Astrocyte (in vitro differentiated cells and primary cell): ENCODE measurements around the gene SNRPD1. TPM values are rescaled to one million over a fixed set of nuclear protein-coding genes. Genes with fewer than 3 reads are reported as not detected.
"Not testable (repeated sequence)": the region's sequence is repeated elsewhere in the genome, so short reads cannot be mapped to it uniquely, and the experiment has no call there.

ENCODE experiments used
- DNase-seq: peaks from one replicate; pipeline ENCODE4 v3.0.0-alpha.2; 2010; ENCODE audit warnings: low read depth
- FAIRE-seq: peaks from 2 replicates; lab custom pipeline; 2011; peaks lifted over from hg19 to GRCh38; lab: Jason Lieb, UNC
- H2AFZ ChIP-seq: 2 replicates; pipeline ENCODE4 v1.6.0; 2012; ENCODE audit warnings: low read depth, low read length, inconsistent platforms
- H3K27ac ChIP-seq: 2 replicates; pipeline ENCODE4 v1.5.1; 2011; ENCODE audit warnings: low read depth, low read length, inconsistent platforms
- H3K27me3 ChIP-seq: 2 replicates; pipeline ENCODE4 v1.6.0; 2011; ENCODE audit warnings: low read length, inconsistent platforms; ENCODE audit not compliant: insufficient read depth
- H3K36me3 ChIP-seq: 2 replicates; pipeline ENCODE4 v1.5.1; 2011; ENCODE audit warnings: low read length, inconsistent platforms; ENCODE audit not compliant: insufficient read depth
- H3K4me1 ChIP-seq: 2 replicates; pipeline ENCODE4 v1.5.1; 2011; ENCODE audit warnings: low read length, inconsistent platforms; ENCODE audit not compliant: insufficient read depth
- H3K4me2 ChIP-seq: 2 replicates; pipeline ENCODE4 v1.6.0; 2012; ENCODE audit warnings: low read length, inconsistent platforms
- H3K4me3 ChIP-seq: 2 replicates; pipeline ENCODE4 v1.5.1; 2011; ENCODE audit warnings: low read depth, mild to moderate bottlenecking, low read length, inconsistent platforms; ENCODE audit not compliant: insufficient read depth
- H3K79me2 ChIP-seq: 2 replicates; pipeline ENCODE4 v1.6.0; 2012; ENCODE audit warnings: mild to moderate bottlenecking, low read length, inconsistent platforms; ENCODE audit not compliant: insufficient read depth
- H3K9ac ChIP-seq: 2 replicates; pipeline ENCODE4 v1.6.0; 2012; ENCODE audit warnings: mild to moderate bottlenecking, low read length, inconsistent platforms
- H3K9me3 ChIP-seq: 2 replicates; pipeline ENCODE4 v1.5.1; 2012; ENCODE audit warnings: low read depth, mild to moderate bottlenecking, low read length, inconsistent platforms; ENCODE audit not compliant: insufficient read depth
- H4K20me1 ChIP-seq: 2 replicates; pipeline ENCODE4 v1.6.0; 2012; ENCODE audit warnings: low read length, inconsistent platforms; ENCODE audit not compliant: insufficient read depth
- H3K27ac Mint-ChIP-seq: one replicate; pipeline ENCODE4 v1.8.0; 2021; ENCODE audit warnings: mild to moderate bottlenecking, mixed read lengths; ENCODE audit not compliant: unreplicated experiment
- H3K27me3 Mint-ChIP-seq: one replicate; pipeline ENCODE4 v1.8.0; 2021; ENCODE audit warnings: low read depth, mixed read lengths; ENCODE audit not compliant: unreplicated experiment
- H3K36me3 Mint-ChIP-seq: one replicate; pipeline ENCODE4 v1.8.0; 2021; ENCODE audit warnings: low read depth, mixed read lengths; ENCODE audit not compliant: unreplicated experiment
- H3K4me1 Mint-ChIP-seq: one replicate; pipeline ENCODE4 v1.8.0; 2021; ENCODE audit warnings: low read depth, mixed read lengths; ENCODE audit not compliant: unreplicated experiment
- H3K4me3 Mint-ChIP-seq: one replicate; pipeline ENCODE4 v1.8.0; 2021; ENCODE audit warnings: mild to moderate bottlenecking, moderate library complexity, mixed read lengths; ENCODE audit not compliant: unreplicated experiment
- H3K9me3 Mint-ChIP-seq: one replicate; pipeline ENCODE4 v1.8.0; 2021; ENCODE audit warnings: mild to moderate bottlenecking, mixed read lengths; ENCODE audit not compliant: unreplicated experiment
- EZH2 ChIP-seq: IDR thresholded peaks from 2 replicates; pipeline ENCODE4 v1.6.1; 2012; ENCODE audit warnings: mild to moderate bottlenecking, low read length, inconsistent platforms; ENCODE audit not compliant: insufficient read depth
- total RNA-seq: library from RNA; stranded (reverse); gene quantifications from 2 replicates; pipeline ENCODE4 v1.2.1, GENCODE V29; 2021
- TF ChIP-seq, protein P1 (sequence below): IDR thresholded peaks from 2 replicates; pipeline ENCODE4 v1.5.1; 2011; ENCODE audit warnings: low read depth, mild to moderate bottlenecking, inconsistent platforms, low read length, moderate library complexity; ENCODE audit not compliant: insufficient read depth

SNRPD1 gene
- total RNA-seq, 1 donor from 2014 or later: 60.6 TPM

DNA sequence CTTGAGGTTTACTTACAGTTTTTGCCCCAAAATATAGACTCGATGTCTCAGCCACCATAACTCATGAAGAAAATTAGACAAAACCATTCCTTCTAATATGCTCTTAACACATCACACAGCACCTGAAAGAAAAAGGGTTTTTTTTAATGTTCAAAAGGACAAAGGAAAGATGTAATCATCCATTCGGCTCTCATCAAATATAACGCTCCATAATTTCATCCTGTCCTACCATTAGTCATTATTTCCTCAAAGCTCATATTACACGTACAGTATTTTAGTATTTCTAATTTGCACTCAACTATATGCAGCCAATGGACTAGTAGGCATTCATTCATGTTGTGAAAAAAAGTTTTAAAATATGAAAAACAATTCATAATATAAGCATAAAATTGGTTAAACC lies 36.5 kb upstream of the SNRPD1 start:
- H4K20me1 ChIP-seq: peaks cover 10% of the 10 kb centered on the region
- no peak for DNase-seq
- H3K4me1 ChIP-seq: no peaks in the 10 kb centered on the region
- H3K4me2 ChIP-seq: no peak overlapping the region
- no peaks in the 10 kb centered on the region for H3K9me3 Mint-ChIP-seq
- H3K27ac Mint-ChIP-seq: no peak overlapping the region
- H2AFZ ChIP-seq: no peak overlapping the region
- peaks cover 9% of the 10 kb centered on the region for H3K36me3 ChIP-seq
- H3K27me3 ChIP-seq: no peaks in the 10 kb centered on the region
- peaks cover 6% of the 10 kb centered on the region for H3K4me1 Mint-ChIP-seq
- H3K4me3 Mint-ChIP-seq: no peak overlapping the region
- no peak overlapping the region for H3K9ac ChIP-seq
- TF ChIP-seq, protein P1, sequence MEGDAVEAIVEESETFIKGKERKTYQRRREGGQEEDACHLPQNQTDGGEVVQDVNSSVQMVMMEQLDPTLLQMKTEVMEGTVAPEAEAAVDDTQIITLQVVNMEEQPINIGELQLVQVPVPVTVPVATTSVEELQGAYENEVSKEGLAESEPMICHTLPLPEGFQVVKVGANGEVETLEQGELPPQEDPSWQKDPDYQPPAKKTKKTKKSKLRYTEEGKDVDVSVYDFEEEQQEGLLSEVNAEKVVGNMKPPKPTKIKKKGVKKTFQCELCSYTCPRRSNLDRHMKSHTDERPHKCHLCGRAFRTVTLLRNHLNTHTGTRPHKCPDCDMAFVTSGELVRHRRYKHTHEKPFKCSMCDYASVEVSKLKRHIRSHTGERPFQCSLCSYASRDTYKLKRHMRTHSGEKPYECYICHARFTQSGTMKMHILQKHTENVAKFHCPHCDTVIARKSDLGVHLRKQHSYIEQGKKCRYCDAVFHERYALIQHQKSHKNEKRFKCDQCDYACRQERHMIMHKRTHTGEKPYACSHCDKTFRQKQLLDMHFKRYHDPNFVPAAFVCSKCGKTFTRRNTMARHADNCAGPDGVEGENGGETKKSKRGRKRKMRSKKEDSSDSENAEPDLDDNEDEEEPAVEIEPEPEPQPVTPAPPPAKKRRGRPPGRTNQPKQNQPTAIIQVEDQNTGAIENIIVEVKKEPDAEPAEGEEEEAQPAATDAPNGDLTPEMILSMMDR: no peak
- TF ChIP-seq EZH2: no peak
- no peaks in the 10 kb centered on the region for H3K27me3 Mint-ChIP-seq
- peaks cover 17% of the 10 kb centered on the region for H3K36me3 Mint-ChIP-seq
- H3K79me2 ChIP-seq: peaks cover 8% of the 10 kb centered on the region
- FAIRE-seq: no peak
- H3K9me3 ChIP-seq: no peaks in the 10 kb centered on the region
- H3K27ac ChIP-seq: no peak overlapping the region
- no peak overlapping the region for H3K4me3 ChIP-seq

DNA sequence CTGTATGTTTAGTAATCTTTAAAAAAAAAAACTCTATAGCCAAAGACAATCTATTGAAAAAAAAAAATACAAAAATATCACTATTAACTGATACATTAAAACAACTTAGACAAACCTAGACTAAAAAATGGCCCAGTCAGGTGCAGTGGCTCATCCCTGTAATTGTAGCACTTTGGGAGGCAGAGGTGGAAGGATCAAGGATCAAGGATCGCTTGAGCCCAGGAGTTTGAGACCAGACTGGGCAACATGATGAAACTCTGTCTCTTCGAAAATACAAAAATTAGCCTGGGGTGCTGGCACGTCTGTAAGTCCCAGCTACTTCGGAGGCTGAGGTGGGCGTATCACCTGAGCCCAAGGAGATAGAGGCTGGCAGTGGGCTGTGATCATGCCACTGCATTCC lies 27.7 kb upstream of the SNRPD1 start:
- no peak overlapping the region for H3K4me3 Mint-ChIP-seq
- H2AFZ ChIP-seq: no peak overlapping the region
- no peaks in the 10 kb centered on the region for H3K9me3 Mint-ChIP-seq
- no peak overlapping the region for H3K4me3 ChIP-seq
- peaks cover 2% of the 10 kb centered on the region for H3K36me3 Mint-ChIP-seq
- H3K4me1 Mint-ChIP-seq: no peaks in the 10 kb centered on the region
- no peak for DNase-seq
- H3K27ac ChIP-seq: no peak overlapping the region
- no peak overlapping the region for H3K27ac Mint-ChIP-seq
- H3K9me3 ChIP-seq: no peaks in the 10 kb centered on the region
- H3K36me3 ChIP-seq: no peaks in the 10 kb centered on the region
- no peaks in the 10 kb centered on the region for H3K27me3 ChIP-seq
- peaks cover 55% of the 10 kb centered on the region for H3K79me2 ChIP-seq
- H3K4me1 ChIP-seq: no peaks in the 10 kb centered on the region
- H3K4me2 ChIP-seq: no peak overlapping the region
- H3K9ac ChIP-seq: no peak overlapping the region
- FAIRE-seq: no peak
- peaks cover 38% of the 10 kb centered on the region for H4K20me1 ChIP-seq
- no peaks in the 10 kb centered on the region for H3K27me3 Mint-ChIP-seq
- TF ChIP-seq, protein P1: no peak
- no peak for TF ChIP-seq EZH2

DNA sequence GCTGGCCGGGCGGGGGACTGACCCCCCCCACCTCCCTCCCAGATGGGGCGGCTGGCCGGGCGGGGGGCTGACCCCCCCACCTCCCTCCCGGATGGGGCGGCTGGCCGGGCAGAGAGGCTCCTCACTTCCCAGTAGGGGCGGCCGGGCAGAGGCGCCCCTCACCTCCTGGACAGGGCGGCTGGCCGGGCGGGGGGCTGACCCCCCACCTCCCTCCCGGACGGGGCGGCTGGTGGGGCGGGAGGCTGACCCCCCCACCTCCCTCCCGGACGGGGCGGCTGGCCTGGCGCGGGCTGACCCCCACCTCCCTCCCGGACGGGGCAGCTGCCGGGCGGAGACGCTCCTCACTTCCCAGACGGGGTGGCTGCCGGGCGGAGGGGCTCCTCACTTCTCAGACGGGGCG lies 19.8 kb upstream of the SNRPD1 start:
- not testable (repeated sequence) for H3K4me1 Mint-ChIP-seq, H3K4me3 ChIP-seq, H3K36me3 ChIP-seq, H3K27me3 ChIP-seq, H3K27ac Mint-ChIP-seq, H3K4me1 ChIP-seq, H3K9ac ChIP-seq, H3K27ac ChIP-seq, H3K4me2 ChIP-seq, H3K9me3 ChIP-seq, H3K9me3 Mint-ChIP-seq, H3K27me3 Mint-ChIP-seq, H3K4me3 Mint-ChIP-seq, FAIRE-seq, H2AFZ ChIP-seq, DNase-seq, H3K36me3 Mint-ChIP-seq
- H3K79me2 ChIP-seq: peaks cover 72% of the 10 kb centered on the region
- peaks cover 46% of the 10 kb centered on the region for H4K20me1 ChIP-seq
